ENCODE measurements around the gene ITIH5. TPM values are rescaled to one million over a fixed set of nuclear protein-coding genes. Genes with fewer than 3 reads are reported as not detected.

The ITIH5 gene
- total RNA-seq, 1 donor from 2014 or later = not detected

DNA sequence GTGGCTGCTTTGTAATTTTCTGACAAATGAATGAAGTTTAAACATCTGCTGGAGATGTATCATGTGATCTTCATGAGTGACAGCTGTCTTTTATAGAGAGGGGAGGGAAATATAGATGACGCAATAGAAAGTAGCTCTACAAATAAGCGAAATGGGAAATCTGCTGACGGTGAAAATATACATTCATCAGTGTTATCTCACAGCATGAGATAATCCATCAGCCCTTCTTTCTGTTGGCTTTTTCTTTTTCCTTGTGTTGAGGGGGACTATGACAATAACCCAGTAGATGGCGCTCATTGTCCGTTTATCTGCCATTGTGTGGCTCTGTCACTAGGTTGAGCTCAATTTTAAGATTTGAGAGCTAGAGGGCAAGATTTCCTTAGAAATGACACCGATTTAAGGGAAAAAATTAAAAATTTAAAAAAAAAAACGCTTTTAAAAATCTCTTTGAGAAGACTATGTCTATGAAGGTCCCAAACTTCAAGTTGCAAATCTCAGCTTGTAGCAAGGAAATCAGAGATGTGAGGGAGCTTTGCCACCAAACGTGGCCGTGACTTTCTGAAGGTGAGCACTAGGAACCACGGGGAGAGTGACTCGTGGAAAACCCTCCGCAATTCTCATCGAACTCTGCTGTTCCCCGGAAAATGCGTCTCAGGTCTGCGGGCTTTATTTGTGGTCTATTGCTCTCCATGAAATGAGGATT, 141.3 kb downstream of the ITIH5 start:
- TF ChIP-seq, protein P1, sequence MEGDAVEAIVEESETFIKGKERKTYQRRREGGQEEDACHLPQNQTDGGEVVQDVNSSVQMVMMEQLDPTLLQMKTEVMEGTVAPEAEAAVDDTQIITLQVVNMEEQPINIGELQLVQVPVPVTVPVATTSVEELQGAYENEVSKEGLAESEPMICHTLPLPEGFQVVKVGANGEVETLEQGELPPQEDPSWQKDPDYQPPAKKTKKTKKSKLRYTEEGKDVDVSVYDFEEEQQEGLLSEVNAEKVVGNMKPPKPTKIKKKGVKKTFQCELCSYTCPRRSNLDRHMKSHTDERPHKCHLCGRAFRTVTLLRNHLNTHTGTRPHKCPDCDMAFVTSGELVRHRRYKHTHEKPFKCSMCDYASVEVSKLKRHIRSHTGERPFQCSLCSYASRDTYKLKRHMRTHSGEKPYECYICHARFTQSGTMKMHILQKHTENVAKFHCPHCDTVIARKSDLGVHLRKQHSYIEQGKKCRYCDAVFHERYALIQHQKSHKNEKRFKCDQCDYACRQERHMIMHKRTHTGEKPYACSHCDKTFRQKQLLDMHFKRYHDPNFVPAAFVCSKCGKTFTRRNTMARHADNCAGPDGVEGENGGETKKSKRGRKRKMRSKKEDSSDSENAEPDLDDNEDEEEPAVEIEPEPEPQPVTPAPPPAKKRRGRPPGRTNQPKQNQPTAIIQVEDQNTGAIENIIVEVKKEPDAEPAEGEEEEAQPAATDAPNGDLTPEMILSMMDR (conservative IDR thresholded peaks at IDR 0.05; ENCODE audit: low read depth, low read length) = peak; percentile 92
- no peak overlapping the region for H3K4me3 ChIP-seq (ENCODE audit: low read depth, low read length)
- peak; percentile 32 for DNase-seq (ENCODE audit: low read depth)

DNA sequence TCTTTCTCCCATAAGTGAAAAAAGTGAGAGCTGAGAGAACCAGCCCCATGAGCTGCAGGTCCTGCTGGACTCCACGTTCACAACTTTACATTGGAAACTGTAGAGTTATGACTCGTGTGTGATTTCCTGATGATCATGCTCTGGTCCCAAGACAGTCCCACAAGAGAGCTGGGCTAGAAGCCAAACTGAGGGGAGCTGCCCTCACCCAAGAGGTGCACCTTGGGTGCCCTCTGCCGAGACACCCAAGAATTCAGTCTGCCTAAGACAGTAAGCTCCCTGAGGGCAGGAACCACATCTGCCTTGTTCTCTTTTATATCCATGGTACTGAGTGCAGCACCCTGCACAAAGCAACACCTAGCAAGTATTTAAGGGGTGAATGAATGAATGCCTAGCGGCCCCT, 143.1 kb downstream of the ITIH5 start:
- no peak overlapping the region for H3K4me3 ChIP-seq (ENCODE audit: low read depth, low read length)
- no peak for DNase-seq (ENCODE audit: low read depth)
- TF ChIP-seq, protein P1 (conservative IDR thresholded peaks at IDR 0.05; ENCODE audit: low read depth, low read length) = no peak

DNA sequence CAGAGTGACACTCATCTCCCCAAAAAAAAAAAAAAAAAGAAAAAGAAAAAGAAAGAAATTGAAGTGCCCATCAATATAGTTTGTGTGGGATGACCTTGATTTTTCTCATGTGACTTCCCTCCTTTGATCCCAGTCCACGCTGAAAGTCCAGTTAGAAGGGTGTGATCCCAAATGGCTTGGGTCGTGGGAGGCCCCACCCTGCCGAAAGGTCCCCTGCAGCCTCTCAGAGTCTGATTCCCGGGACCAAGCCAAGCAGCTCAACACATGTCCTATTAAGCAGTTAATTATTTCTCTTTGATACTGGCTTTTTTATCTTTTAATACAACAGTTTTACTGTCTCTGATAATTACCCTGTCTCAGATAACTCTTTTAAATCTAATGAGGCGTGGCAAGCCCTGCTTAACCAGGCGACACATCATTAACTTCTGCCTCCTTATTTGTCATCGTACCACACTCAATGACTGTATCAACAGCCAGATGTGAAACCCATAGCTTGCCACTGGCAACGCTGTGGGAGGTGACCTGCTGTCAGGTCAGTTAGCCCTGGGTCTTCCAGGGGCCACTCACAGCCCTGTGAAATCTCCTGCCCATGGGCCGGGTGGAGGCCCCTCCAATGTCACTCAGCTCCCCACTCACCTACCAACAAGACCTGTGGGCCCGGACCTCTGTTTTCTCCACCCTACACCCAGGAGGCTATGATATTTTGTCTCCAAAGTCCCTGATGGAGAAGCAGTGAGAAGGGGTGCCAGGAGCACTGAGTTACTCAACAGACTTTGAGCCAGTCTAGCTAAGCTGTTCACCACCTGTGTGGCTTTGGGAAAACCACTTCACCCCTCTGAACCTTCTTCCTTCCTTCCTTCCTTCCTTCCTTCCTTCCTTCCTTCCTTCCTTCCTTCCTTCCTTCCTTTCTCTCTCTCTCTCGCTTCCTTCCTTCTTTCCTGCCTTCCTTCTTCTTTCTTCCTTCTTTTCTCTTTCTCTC, 146.0 kb downstream of the ITIH5 start:
- DNase-seq (ENCODE audit: low read depth) = no peak

DNA sequence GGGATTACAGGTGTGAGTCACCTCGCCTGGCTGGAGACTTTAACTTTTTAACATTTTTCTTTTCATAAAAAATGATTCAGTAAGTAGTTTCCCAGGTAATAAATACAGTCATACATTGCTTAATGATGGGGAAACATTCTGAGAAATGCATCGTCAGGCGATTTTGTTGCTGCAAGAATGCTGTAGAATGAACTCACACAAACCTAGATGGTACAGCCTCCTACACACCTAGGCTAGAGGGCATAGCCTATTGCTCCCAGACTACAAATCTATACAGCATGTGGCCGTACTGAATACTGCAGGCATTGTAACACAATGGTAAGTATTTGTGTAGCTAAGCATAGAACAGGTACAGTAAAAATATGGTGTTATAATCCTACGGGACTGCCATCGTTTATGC, 147.4 kb downstream of the ITIH5 start:
- TF ChIP-seq, protein P1 (conservative IDR thresholded peaks at IDR 0.05; ENCODE audit: low read depth, low read length) = no peak
- H3K4me3 ChIP-seq (ENCODE audit: low read depth, low read length) = no peak overlapping the region
- DNase-seq (ENCODE audit: low read depth) = no peak

More for the DNA sequence above, 146.0 kb downstream of the ITIH5 start:
- TF ChIP-seq, protein P1 (conservative IDR thresholded peaks at IDR 0.05; ENCODE audit: low read depth, low read length) = no peak
- no peak overlapping the region for H3K4me3 ChIP-seq (ENCODE audit: low read depth, low read length)

DNA sequence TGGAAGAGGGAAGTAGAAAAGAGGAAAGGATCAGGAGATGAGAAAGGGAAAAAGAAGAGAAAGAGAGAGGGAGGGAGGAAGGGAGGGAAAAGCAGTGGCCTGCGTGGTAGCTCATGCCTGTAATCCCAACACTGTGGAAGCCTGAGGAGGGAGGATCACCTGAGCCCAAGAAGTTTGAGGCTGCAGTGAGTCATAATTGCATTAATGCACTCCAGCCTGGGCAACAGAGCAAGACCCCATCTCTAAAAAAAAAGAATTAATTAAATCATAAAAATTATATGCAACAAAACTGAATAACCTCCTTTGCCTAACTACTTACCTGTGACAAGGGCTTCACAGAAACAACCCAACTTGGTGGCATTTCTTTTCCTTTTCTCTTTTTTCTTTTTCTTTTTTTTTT, 148.1 kb downstream of the ITIH5 start:
- H3K4me3 ChIP-seq (ENCODE audit: low read depth, low read length) = no peak overlapping the region
- TF ChIP-seq, protein P1 (conservative IDR thresholded peaks at IDR 0.05; ENCODE audit: low read depth, low read length) = no peak
- no peak for DNase-seq (ENCODE audit: low read depth)

DNA sequence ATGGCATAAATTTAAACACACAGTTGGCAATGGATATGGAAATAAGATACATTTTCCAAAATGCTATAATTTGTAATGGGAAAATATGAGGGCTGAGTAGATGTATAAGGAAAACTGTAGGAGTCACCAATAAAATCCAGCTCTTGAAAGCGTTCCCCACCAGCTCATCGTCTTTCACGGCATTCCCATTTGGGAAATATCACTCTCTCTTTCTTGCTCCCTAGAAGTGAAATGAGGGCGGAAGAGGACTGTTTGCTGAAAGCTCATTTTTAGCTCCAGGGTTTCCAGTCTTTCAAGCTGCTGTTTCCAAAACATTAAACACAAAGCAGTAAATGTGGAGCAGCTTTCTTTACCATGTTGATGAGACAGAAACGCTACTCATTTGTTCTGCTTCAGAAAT, 151.3 kb downstream of the ITIH5 start:
- no peak overlapping the region for H3K4me3 ChIP-seq (ENCODE audit: low read depth, low read length)
- no peak for DNase-seq (ENCODE audit: low read depth)
- TF ChIP-seq, protein P1 (conservative IDR thresholded peaks at IDR 0.05; ENCODE audit: low read depth, low read length) = no peak
